Measurements from ENCODE around the gene ZSWIM4.

- TF ChIP-seq, protein P1, sequence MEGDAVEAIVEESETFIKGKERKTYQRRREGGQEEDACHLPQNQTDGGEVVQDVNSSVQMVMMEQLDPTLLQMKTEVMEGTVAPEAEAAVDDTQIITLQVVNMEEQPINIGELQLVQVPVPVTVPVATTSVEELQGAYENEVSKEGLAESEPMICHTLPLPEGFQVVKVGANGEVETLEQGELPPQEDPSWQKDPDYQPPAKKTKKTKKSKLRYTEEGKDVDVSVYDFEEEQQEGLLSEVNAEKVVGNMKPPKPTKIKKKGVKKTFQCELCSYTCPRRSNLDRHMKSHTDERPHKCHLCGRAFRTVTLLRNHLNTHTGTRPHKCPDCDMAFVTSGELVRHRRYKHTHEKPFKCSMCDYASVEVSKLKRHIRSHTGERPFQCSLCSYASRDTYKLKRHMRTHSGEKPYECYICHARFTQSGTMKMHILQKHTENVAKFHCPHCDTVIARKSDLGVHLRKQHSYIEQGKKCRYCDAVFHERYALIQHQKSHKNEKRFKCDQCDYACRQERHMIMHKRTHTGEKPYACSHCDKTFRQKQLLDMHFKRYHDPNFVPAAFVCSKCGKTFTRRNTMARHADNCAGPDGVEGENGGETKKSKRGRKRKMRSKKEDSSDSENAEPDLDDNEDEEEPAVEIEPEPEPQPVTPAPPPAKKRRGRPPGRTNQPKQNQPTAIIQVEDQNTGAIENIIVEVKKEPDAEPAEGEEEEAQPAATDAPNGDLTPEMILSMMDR (IDR thresholded peaks at IDR 0.05) = no peak
- no peak for TF ChIP-seq POLR2A (IDR thresholded peaks at IDR 0.05)
Observed at GRCh38 chr19:13856497-13856896, 61.3 kb downstream of the ZSWIM4 start.

All from right lobe of liver (tissue), 4 donors.